ENCODE results near the gene CDH18. TPM values are rescaled to one million over a fixed set of nuclear protein-coding genes. Genes with fewer than 3 reads are reported as not detected.

Gene CDH18
- total RNA-seq, 1 experiment from 2014 or later = not detected

DNA sequence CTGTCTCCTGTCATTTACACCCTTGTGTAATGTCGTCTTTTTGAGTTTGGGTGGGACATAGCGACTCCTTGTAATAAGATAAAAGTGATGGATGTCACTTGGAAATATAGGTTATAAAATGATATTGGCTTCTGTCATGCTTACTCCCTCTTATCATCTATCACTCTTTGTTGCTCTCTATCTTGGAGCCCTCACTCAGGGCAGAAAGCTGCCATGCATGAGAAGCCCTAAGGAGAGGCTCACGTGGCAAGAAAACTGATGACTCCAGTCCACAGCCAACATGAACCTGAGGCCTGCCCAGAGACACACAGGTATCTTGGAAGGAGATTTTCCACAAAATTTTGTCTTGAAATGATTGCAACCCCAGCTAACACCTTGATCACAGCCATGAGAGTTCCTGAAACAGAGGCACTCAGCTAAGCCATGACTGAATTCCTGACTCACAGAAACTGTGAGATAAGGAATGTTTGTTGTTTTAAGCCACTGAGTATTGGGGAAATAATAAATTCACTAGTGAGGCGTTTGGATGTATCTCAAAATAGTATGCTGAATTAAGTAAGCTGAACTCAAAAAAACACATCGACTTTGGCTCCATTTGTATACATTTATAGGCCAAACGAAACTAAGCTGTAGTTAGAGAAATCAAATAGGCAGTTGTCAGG lies 216.7 kb downstream of the CDH18 start:
- ChIA-PET RAD21 (ENCODE audit: low non-redundant PET in 1 of 2, low total read pairs in 2 of 2, uncharacterized antibody in 2 of 2, unreplicated experiment in 2 of 2) (no interaction called here), POLR2A (no interaction called here)
- no peak for DNase-seq (ENCODE audit: low read depth, low spot score)

More for the DNA sequence above, 216.7 kb downstream of the CDH18 start:
- peaks cover 0 to 22% of the 10 kb centered on the region in 2 experiments; a peak in 2 of 4 replicates for H3K9me3 ChIP-seq (ENCODE audit: control insufficient read depth in 1 of 2, insufficient read depth in 1 of 2, low read depth in 1 of 2, low read length in 2 of 2)
- H3K27me3 ChIP-seq (ENCODE audit: insufficient read depth, low read length) = no peaks in the 10 kb centered on the region
- no peak for ATAC-seq
- no peak for TF ChIP-seq POLR2AphosphoS5 (IDR thresholded peaks at IDR 0.05; ENCODE audit: low read depth, low read length)
- TF ChIP-seq YY1 (IDR thresholded peaks at IDR 0.05; ENCODE audit: extremely low read depth, insufficient replicate concordance, low read depth, low read length) = no peak
- no peak for TF ChIP-seq TCF7L2 (IDR thresholded peaks at IDR 0.05; ENCODE audit: borderline replicate concordance, extremely low read depth, insufficient read depth, insufficient read length)
- TF ChIP-seq, protein P1, sequence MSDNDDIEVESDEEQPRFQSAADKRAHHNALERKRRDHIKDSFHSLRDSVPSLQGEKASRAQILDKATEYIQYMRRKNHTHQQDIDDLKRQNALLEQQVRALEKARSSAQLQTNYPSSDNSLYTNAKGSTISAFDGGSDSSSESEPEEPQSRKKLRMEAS (IDR thresholded peaks at IDR 0.05) = no peak
- no peak for TF ChIP-seq JUND (IDR thresholded peaks at IDR 0.05)
- TF ChIP-seq, protein P2, sequence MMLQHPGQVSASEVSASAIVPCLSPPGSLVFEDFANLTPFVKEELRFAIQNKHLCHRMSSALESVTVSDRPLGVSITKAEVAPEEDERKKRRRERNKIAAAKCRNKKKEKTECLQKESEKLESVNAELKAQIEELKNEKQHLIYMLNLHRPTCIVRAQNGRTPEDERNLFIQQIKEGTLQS (IDR thresholded peaks at IDR 0.05) = no peak
- no peak for TF ChIP-seq FOSL1 (IDR thresholded peaks at IDR 0.05; ENCODE audit: low read depth)
- no peak for TF ChIP-seq RAD21 (IDR thresholded peaks at IDR 0.05; ENCODE audit: low read depth)
- no peak for TF ChIP-seq SRF (IDR thresholded peaks at IDR 0.05; ENCODE audit: low read depth)
- no peak for TF ChIP-seq CEBPB (IDR thresholded peaks at IDR 0.05; ENCODE audit: low read depth)
- TF ChIP-seq EZH2phosphoT487 (IDR thresholded peaks at IDR 0.05; ENCODE audit: borderline replicate concordance) = no peak
- TF ChIP-seq, protein P3, sequence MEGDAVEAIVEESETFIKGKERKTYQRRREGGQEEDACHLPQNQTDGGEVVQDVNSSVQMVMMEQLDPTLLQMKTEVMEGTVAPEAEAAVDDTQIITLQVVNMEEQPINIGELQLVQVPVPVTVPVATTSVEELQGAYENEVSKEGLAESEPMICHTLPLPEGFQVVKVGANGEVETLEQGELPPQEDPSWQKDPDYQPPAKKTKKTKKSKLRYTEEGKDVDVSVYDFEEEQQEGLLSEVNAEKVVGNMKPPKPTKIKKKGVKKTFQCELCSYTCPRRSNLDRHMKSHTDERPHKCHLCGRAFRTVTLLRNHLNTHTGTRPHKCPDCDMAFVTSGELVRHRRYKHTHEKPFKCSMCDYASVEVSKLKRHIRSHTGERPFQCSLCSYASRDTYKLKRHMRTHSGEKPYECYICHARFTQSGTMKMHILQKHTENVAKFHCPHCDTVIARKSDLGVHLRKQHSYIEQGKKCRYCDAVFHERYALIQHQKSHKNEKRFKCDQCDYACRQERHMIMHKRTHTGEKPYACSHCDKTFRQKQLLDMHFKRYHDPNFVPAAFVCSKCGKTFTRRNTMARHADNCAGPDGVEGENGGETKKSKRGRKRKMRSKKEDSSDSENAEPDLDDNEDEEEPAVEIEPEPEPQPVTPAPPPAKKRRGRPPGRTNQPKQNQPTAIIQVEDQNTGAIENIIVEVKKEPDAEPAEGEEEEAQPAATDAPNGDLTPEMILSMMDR (IDR thresholded peaks at IDR 0.05 in 2 of 3, conservative IDR thresholded peaks at IDR 0.05 in 1 of 3; ENCODE audit: borderline replicate concordance in 1 of 3, insufficient read depth in 1 of 3, low read depth in 2 of 3, low read length in 2 of 3) = no peak
- no peak for TF ChIP-seq SP1 (IDR thresholded peaks at IDR 0.05; ENCODE audit: low read depth)
- TF ChIP-seq, protein P4, sequence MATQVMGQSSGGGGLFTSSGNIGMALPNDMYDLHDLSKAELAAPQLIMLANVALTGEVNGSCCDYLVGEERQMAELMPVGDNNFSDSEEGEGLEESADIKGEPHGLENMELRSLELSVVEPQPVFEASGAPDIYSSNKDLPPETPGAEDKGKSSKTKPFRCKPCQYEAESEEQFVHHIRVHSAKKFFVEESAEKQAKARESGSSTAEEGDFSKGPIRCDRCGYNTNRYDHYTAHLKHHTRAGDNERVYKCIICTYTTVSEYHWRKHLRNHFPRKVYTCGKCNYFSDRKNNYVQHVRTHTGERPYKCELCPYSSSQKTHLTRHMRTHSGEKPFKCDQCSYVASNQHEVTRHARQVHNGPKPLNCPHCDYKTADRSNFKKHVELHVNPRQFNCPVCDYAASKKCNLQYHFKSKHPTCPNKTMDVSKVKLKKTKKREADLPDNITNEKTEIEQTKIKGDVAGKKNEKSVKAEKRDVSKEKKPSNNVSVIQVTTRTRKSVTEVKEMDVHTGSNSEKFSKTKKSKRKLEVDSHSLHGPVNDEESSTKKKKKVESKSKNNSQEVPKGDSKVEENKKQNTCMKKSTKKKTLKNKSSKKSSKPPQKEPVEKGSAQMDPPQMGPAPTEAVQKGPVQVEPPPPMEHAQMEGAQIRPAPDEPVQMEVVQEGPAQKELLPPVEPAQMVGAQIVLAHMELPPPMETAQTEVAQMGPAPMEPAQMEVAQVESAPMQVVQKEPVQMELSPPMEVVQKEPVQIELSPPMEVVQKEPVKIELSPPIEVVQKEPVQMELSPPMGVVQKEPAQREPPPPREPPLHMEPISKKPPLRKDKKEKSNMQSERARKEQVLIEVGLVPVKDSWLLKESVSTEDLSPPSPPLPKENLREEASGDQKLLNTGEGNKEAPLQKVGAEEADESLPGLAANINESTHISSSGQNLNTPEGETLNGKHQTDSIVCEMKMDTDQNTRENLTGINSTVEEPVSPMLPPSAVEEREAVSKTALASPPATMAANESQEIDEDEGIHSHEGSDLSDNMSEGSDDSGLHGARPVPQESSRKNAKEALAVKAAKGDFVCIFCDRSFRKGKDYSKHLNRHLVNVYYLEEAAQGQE (IDR thresholded peaks at IDR 0.05; ENCODE audit: low read depth) = no peak
- intact Hi-C loops (cut with micrococcal nuclease) = no loop called here
- no peak overlapping the region for H2AFZ ChIP-seq (ENCODE audit: low read depth, low read length, poor library complexity, severe bottlenecking)
- H3K79me2 ChIP-seq (ENCODE audit: insufficient read depth, low read length) = no peaks in the 10 kb centered on the region
- no peaks in the 10 kb centered on the region for H3K36me3 ChIP-seq (ENCODE audit: control insufficient read depth in 1 of 2, insufficient read depth in 2 of 2, low read length in 2 of 2)
- no peak overlapping the region for H3K27ac ChIP-seq (ENCODE audit: low read depth, low read length)
- CTCF ChIA-PET = no interaction called here
- no peaks in the 10 kb centered on the region for H3K4me1 ChIP-seq (ENCODE audit: control insufficient read depth in 1 of 2, insufficient read depth in 2 of 2, low read length in 2 of 2)
- no TSS peak for BruUV-seq (replicated peaks)
- H3K9me2 ChIP-seq (ENCODE audit: insufficient read depth) = no peaks in the 10 kb centered on the region
- no peaks in the 10 kb centered on the region for H4K20me1 ChIP-seq (ENCODE audit: insufficient read depth)
- H3K4me3 ChIP-seq (replicated peaks in 1 of 2; ENCODE audit: low read depth in 1 of 2, low read length in 2 of 2) = no peak overlapping the region
- H3K9ac ChIP-seq (ENCODE audit: low read length) = no peak overlapping the region
- no peak overlapping the region for H3K4me2 ChIP-seq (ENCODE audit: low read length)
